K562 (cell line): Measurements from ENCODE around the gene MED20. TPM values are rescaled to one million over a fixed set of nuclear protein-coding genes. Genes with fewer than 3 reads are reported as not detected.

ENCODE experiments used
- ATF6 ChIP-seq: sonication (generic); formaldehyde crosslinking; IDR thresholded peaks from 2 replicates; pipeline ENCODE4 v1.4.0; 2020; ENCODE audit warnings: mild to moderate bottlenecking, missing genetic modification reagents
- ATF7 ChIP-seq: fragments of 450-650 bp; IDR thresholded peaks from 2 replicates; pipeline ENCODE4 v1.7.1; 2014; ENCODE audit warnings: mild to moderate bottlenecking, moderate library complexity
- BMI1 ChIP-seq: fragments of 150-350 bp; IDR thresholded peaks from 2 replicates; pipeline ENCODE4 v1.6.1; 2014; ENCODE audit warnings: low read length
- CEBPG ChIP-seq, 3 experiments: fragments of 200-800 bp in 1 of 3; sonication (Bioruptor generic) in 1 of 3; sonication (generic) in 1 of 3; formaldehyde crosslinking in 1 of 3; IDR thresholded peaks in 2 of 3; conservative IDR thresholded peaks in 1 of 3; 2 replicates each; pipeline versions ENCODE4 v1.6.1 to v1.8.0; 2016 to 2022; ENCODE audit warnings: missing compliant biosample characterization in 2 of 3, missing genetic modification characterization in 2 of 3, mild to moderate bottlenecking in 1 of 3, missing genetic modification reagents in 1 of 3
- CHCHD3 ChIP-seq: fragments of 250-450 bp; sonication (Bioruptor Pico); IDR thresholded peaks from 2 replicates; pipeline ENCODE4 v2.1.2; 2022; ENCODE audit warnings: mild to moderate bottlenecking
- CSDE1 ChIP-seq, 2 experiments: fragments of 450-650 bp; IDR thresholded peaks; 2 replicates each; pipeline ENCODE4 v1.6.1; 2016; ENCODE audit warnings: mild to moderate bottlenecking in 1 of 2
- DNMT1 ChIP-seq: fragments of 450-650 bp; IDR thresholded peaks from 2 replicates; pipeline ENCODE4 v1.6.1; 2016; ENCODE audit warnings: antibody characterized with exemption, mild to moderate bottlenecking
- FIP1L1 ChIP-seq: fragments of 200-400 bp; formaldehyde crosslinking; IDR thresholded peaks from 2 replicates; pipeline ENCODE4 v1.6.1; 2018; ENCODE audit warnings: mild to moderate bottlenecking, low read depth, low read length; ENCODE audit not compliant: poor library complexity, severe bottlenecking
- GATA2 ChIP-seq: sonication (generic); formaldehyde crosslinking; IDR thresholded peaks from 2 replicates; pipeline ENCODE4 v1.4.0; 2020; ENCODE audit warnings: mild to moderate bottlenecking, missing genetic modification reagents
- GTF3C2 ChIP-seq: IDR thresholded peaks from 3 replicates; pipeline ENCODE4 v1.6.1; 2011; ENCODE audit warnings: borderline replicate concordance, mild to moderate bottlenecking, moderate library complexity; ENCODE audit not compliant: insufficient read length; ENCODE audit errors: extremely low read depth
- HNRNPUL1 ChIP-seq: fragments of 200-400 bp; formaldehyde crosslinking; IDR thresholded peaks from 2 replicates; pipeline ENCODE4 v1.6.1; 2017; ENCODE audit warnings: low read length
- KAT2B ChIP-seq: IDR thresholded peaks from one replicate; pipeline ENCODE4 v1.6.1; 2012; ENCODE audit warnings: low read depth, mild to moderate bottlenecking, control low read depth, inconsistent platforms, low read length, moderate library complexity
- MXI1 ChIP-seq: IDR thresholded peaks from 2 replicates; pipeline ENCODE4 v1.6.1; 2011; ENCODE audit warnings: low read depth, mild to moderate bottlenecking, improper control_type of control experiment, low read length
- NCOA1 ChIP-seq: fragments of 450-650 bp; IDR thresholded peaks from 2 replicates; pipeline ENCODE4 v1.6.1; 2016; ENCODE audit warnings: low read depth
- RUNX1 ChIP-seq: sonication (generic); IDR thresholded peaks from 2 replicates; pipeline ENCODE4 v1.6.1; 2016; ENCODE audit warnings: antibody characterized with exemption, low read depth
- SMAD2 ChIP-seq: fragments of 150-350 bp; IDR thresholded peaks from 2 replicates; pipeline ENCODE4 v1.6.1; 2014; ENCODE audit warnings: low read depth, mild to moderate bottlenecking, low read length
- SPI1 ChIP-seq: IDR thresholded peaks from 2 replicates; pipeline ENCODE4 v1.6.1; 2011; ENCODE audit warnings: low read depth, low read length, control low read depth, borderline replicate concordance
- THRB ChIP-seq: fragments of 450-650 bp; formaldehyde crosslinking; conservative IDR thresholded peaks from 2 replicates; pipeline ENCODE4 v1.4.0; 2022; ENCODE audit warnings: mild to moderate bottlenecking, missing genetic modification characterization
- ZC3H8 ChIP-seq: fragments of 450-650 bp; IDR thresholded peaks from 2 replicates; pipeline ENCODE4 v1.6.1; 2017
- ZNF3 ChIP-seq: fragments of 250-450 bp; sonication (Bioruptor Pico); IDR thresholded peaks from 2 replicates; pipeline ENCODE4 v1.5.0; 2021; ENCODE audit warnings: mild to moderate bottlenecking, moderate library complexity
- ZNF655 ChIP-seq: fragments of 250-450 bp; sonication (Bioruptor Pico); IDR thresholded peaks from 2 replicates; pipeline ENCODE4 v1.5.0; 2021
- polyA plus RNA-seq, 8 experiments: library from polyadenylated mRNA; depleted of rRNA in 4 of 8; stranded (reverse) in 5 of 8; unstranded in 3 of 8; fragments of >200 nt; fragmentation: Nextera tagmentation in 2 of 8; fragmentation: Illumina TruSeq in 1 of 8; extraction: Ambion mirVana in 2 of 8; extraction: Trizol in 1 of 8; gene quantifications; 2 replicates each; pipeline versions ENCODE4 v1.2.1 to v1.2.3, GENCODE V29; 2011 to 2014; ENCODE audit warnings: inconsistent platforms in 1 of 8, missing spikeins in 1 of 8
- total RNA-seq, 7 experiments: library from RNA; depleted of rRNA in 6 of 7; stranded (reverse); fragments of >200 nt in 6 of 7; fragmentation: Illumina TruSeq in 2 of 7; extraction: Trizol in 2 of 7; gene quantifications; 2 replicates each; pipeline versions ENCODE4 v1.2.1 to v1.2.3, GENCODE V29; 2011 to 2021; ENCODE audit warnings: low replicate concordance in 1 of 7

Gene MED20
- total and polyA plus RNA-seq, 9 of the 15 experiments (the other 6 are each of a cell fraction or from before 2014, with no cell fraction given), result 27.3 to 80.9 (median 46.0) TPM

GRCh38 chr6:41895300-41896233 is 25.4 kb downstream of the MED20 start, which contains the start of gene USP49 (continued):
- TF ChIP-seq ZNF655 (CRISPR knock-in tag) (no peak), NCOA1 (no peak), MXI1 (peak; percentile 44; the same call in 1 of the 2 replicates), KAT2B (no peak), ZNF3 (CRISPR knock-in tag) (no peak), SMAD2 (no peak), GATA2 (CRISPR knock-in tag) (no peak), GTF3C2 (no peak), THRB (CRISPR knock-in tag) (no peak), DNMT1 (no peak), CHCHD3 (CRISPR knock-in tag) (no peak), BMI1 (no peak), ATF7 (peak; percentile 71), ZC3H8 (no peak), RUNX1 (no peak), HNRNPUL1 (no peak), CEBPG (CRISPR knock-in tag; IDR thresholded peaks at IDR 0.05) (0 out of 2 replicates have a peak, but pooled peaks have one; percentile 20), CEBPG (tag; conservative IDR thresholded peaks at IDR 0.05 in 1 of 2, IDR thresholded peaks at IDR 0.05 in 1 of 2) (peak; percentile 9 to 79; a peak in 2 of 4 replicates), SPI1 (no peak), FIP1L1 (no peak), CSDE1 (IDR thresholded peaks at IDR 0.05) (no peak), ATF6 (CRISPR knock-in tag) (no peak)
